Activated T-helper 1 cell treated with Interleukin-2 at 50 U/mL for 16 hours (primary cell): ENCODE measurements around the gene RBP5.
"Not testable (repeated sequence)": the region's sequence is repeated elsewhere in the genome, so short reads cannot be mapped to it uniquely, and the experiment has no call there.

Experiments
- DNase-seq: peaks from one replicate; pipeline ENCODE4 v3.0.0-alpha.2; 2020; ENCODE audit warnings: low read depth

RBP5 gene

GRCh38 chr12:7122811-7123769 is 5.6 kb downstream of the RBP5 start:
- DNase-seq = no peak

- DNase-seq = no peak
Observed at GRCh38 chr12:7121324-7121723, 7.4 kb downstream of the RBP5 start.

- DNase-seq = no peak
Observed at GRCh38 chr12:7120166-7120565, 8.5 kb downstream of the RBP5 start.

- DNase-seq = no peak
Observed at GRCh38 chr12:7118881-7119280, 9.8 kb downstream of the RBP5 start.

- no peak for DNase-seq
Observed at GRCh38 chr12:7117670-7118069, 11.0 kb downstream of the RBP5 start.

- no peak for DNase-seq
Observed at GRCh38 chr12:7116916-7117315, 11.8 kb downstream of the RBP5 start.

- no peak for DNase-seq
Observed at GRCh38 chr12:7116196-7116595, 12.5 kb downstream of the RBP5 start.

- DNase-seq = no peak
Observed at GRCh38 chr12:7114851-7115250, 13.8 kb downstream of the RBP5 start.

GRCh38 chr12:7114008-7114407 is 14.7 kb downstream of the RBP5 start:
- DNase-seq = no peak

- no peak for DNase-seq
Observed at GRCh38 chr12:7113389-7113871, 15.3 kb downstream of the RBP5 start.

GRCh38 chr12:7112041-7112440 is 16.6 kb downstream of the RBP5 start:
- no peak for DNase-seq

- no peak for DNase-seq
Observed at GRCh38 chr12:7110661-7111060, 18.0 kb downstream of the RBP5 start.

- no peak for DNase-seq
Observed at GRCh38 chr12:7109572-7109920, 19.1 kb downstream of the RBP5 start.

GRCh38 chr12:7108796-7109571 is 19.7 kb downstream of the RBP5 start, which contains the start of gene C1RL:
TSS of gene C1RL (minus strand) at chr12:7109214. CDS start at chr12:7109180, 34 bp downstream.
- DNase-seq = peak; percentile 65

GRCh38 chr12:7108003-7108795 is 20.5 kb downstream of the RBP5 start:
- DNase-seq = peak; percentile 67

- DNase-seq = no peak
Observed at GRCh38 chr12:7107636-7108002, 21.1 kb downstream of the RBP5 start.

GRCh38 chr12:7107181-7107580 is 21.5 kb downstream of the RBP5 start:
- DNase-seq = not testable (repeated sequence)

- DNase-seq = no peak
Observed at GRCh38 chr12:7106082-7106481, 22.6 kb downstream of the RBP5 start.

- DNase-seq = no peak
Observed at GRCh38 chr12:7103837-7104584, 24.7 kb downstream of the RBP5 start.

GRCh38 chr12:7102582-7102981 is 26.1 kb downstream of the RBP5 start:
- no peak for DNase-seq

GRCh38 chr12:7101694-7102131 is 27.0 kb downstream of the RBP5 start:
- DNase-seq = no peak
